ENCODE measurements around the gene SSBP3.

DNA sequence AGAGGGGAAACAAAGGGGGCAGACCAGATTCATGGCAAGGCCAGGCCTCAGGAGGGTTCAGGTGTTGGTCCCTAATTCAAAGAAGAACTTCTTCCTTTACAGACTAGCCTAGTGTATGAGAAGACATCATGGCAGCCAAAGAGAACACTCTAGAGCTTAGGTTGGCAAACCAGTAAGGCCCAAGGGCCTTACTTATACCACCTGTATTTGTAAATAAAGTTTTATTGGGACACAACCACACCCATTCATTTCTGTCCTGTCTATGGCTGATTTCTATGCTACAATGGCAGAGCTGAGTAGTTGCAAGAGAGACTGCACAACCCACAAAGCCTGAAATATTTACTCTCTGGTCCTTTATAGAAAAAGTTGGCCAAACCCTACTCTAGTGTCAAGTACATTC, 42.3 kb downstream of the SSBP3 start:
- TF ChIP-seq POLR2AphosphoS5 (IDR thresholded peaks at IDR 0.05; ENCODE audit: low read depth, low read length) (no peak), POLR2A (IDR thresholded peaks at IDR 0.05; ENCODE audit: low read depth, low read length) (no peak)
